GM21390 (cell line): ENCODE data around the gene CENATAC.
A peak's percentile ranks its signal among the peaks of the same experiment; 100 is the strongest.
"Not testable (repeated sequence)": the region's sequence is repeated elsewhere in the genome, so short reads cannot be mapped to it uniquely, and the experiment has no call there.

Source experiments
- ATAC-seq: cut with Tn5 transposase; IDR thresholded peaks from one replicate; pipeline ENCODE4 v1.9.1; 2021; ENCODE audit not compliant: unreplicated experiment

Gene CENATAC

DNA sequence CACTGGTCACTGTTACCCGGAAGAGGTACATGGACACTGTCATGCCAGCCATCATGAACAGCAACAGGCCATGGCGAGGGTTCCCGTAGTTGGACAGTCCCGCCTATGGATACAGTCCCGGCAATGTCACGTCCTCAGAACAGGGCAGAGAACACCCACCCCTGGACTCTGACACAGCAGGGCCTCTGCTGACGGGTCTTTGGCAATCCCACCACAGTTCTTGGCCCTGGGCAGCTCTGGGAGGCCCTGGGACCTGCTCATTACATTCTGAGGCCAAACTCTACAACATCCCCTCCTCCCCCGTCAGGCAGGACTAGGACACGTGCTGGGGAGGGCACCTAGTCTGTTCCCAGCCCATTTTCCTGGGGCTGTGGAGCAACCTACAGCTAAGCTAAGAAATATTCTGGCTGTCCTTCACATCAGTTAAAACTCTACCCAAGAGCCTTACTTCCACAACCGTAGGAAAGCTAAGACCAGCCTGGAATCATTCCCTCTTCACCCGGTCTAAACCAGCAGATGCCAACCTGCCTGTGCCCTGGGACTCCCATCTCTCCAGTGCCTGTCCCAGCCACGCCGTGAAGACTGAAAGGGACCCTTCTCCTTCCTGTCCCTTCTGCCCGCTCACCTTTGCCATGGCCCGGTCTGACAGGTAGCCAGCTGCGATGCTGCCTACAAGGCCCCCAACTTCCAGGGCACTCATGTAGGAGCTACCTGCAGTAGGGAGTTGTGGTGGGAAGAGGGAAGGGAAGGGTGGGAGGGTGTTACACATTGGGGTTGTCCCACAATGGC lies 28.2 kb downstream of the CENATAC start:
- ATAC-seq = no peak

DNA sequence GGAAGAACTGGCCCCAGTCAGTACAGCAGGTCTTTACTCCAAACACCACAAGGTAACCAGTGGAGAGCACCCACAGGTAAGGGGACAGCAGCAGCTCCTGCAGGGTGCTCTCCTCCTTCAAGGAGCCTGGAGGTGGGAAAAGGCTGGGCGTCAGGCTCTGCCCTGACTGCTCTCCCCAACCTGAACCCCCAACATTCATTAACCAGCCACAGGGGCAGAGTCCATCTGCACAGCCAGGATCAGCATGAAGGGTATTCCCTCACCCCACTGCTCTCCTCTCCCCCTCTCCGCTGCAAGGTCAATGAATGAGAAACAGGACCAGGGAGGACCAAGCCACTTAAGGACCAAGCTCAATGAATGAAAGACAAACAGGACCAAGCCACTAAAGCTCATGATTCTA lies 29.0 kb downstream of the CENATAC start:
- no peak for ATAC-seq

DNA sequence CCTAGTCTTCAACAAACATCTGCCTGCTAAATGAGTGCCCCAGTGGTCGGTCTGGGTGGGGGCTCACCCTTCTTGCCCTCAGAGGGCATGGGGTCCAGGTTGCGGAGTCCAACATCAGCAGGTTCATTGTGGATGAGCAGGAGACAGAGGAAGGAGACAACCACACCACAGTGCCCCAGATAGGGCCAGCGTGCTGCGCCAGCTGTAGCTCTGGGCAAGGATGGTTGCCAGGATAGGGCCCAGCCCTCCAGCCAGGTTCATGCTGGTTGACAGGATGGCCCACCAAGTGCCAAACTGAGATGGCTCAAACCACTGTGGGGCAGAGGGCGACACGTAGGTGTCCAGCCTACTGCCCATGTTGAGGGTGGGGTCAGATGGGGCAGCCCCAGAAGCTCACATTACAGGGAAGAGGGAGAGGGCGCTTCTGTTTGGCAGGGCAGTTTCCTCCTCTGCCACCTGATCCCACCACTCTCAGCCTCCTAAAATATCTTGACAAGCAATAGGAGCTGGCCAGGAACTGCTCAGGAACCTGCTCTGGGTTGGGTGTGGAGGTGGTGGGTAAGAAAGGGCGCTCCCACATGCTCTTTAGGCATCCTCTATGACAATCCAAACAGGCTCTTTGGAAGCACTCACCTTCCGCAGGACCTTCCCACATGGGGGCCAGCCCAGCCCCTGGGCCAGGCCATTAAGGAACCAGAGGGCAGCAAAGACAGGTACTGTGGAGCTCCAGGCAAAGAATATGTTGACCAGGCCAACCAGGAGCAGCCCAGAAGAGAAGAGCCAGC lies 29.8 kb downstream of the CENATAC start:
- ATAC-seq = no peak

DNA sequence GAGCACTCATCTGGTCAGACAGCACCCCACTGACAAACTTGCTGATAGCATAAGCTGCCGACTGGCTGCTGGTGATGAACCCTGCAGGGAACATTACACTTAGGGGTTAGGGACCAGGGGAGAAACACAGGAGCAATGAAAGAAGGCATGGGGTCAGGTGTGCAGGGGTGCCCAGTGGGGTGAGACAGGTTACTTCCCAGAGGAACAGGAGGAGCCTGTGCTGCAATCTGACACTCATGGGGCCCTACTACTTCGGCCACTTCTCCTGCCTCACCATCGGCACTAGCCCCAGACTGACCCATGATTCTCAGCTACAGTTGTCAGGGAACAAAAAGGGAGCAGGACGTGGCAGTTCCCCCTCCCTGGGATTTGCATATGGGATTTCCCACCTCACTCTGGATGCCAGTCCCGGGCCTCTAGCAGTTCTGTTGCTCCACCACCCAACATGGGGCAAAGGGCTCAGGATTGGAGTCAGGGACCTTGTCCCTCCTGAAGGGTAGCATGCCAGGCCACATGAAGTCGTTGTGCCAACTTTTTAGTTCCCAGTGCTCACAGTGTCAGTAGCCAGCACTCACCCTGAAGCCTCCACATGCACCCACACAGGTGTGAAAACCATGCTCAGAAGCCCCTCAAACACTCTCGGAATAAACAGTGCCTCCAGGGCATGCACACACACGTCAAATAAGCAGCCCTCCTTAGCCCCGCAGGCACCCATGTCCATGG lies 30.6 kb downstream of the CENATAC start:
- ATAC-seq = no peak

DNA sequence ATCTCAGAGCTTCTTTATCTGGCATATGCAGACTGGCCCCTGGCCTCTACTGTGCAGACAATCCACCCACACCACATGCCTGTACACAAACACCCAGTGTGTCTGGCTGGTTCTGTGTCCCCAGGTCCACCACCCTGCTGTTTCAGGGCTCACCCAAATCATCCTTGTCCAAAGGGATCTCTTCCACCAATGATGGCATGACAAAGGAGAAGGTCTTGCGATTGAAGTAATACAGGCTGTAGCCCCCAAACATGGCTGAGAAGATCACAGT lies 31.1 kb downstream of the CENATAC start:
- no peak for ATAC-seq

DNA sequence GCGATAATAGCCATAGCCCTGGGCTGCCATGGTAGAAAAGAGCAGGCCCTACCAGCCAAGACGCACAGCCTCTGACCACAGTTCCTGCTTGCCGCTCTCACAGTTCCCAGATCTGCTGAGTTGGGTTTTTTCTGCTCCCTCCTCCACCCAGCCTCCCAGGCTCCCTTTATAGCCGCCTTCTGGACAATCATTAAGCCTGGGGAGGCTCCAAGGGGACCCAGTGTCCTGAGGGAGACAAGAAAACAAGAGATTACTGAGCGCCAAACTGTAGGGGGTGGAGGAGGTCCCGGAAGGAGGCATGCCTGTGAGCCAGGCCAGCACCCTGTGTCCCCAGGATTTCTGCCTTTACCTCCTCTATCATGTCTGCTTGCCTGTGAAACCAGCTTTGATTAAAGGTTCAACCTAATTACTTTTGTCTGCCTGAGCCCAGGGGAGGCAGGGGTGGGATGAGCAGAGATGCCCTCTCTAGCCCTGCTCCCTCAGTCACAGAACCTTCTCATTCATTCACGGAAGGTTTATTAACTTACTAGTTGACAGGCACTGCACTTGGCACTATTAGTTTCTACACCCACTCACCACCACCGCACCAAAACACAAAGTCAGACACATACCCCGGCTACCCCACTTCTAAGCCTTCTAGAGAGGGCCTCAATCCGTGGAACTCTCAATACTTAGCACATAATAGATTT lies 31.5 kb downstream of the CENATAC start:
- no peak for ATAC-seq

DNA sequence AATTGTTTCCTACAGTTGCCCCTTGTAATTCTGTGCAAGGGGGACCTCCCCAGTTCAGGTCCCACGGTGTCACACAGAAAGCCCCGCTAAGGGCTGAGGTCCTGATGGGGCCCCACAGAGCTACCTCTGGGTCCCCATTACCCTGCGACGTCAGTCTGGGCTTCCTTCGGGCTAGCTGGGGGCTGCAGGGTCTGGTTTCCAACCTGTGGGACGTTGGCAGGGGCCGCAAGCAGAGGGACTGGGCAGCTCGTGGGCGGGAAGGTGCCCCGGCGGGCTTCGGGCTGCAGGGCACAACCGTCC lies 32.0 kb downstream of the CENATAC start:
- peak; percentile 15 for ATAC-seq

DNA sequence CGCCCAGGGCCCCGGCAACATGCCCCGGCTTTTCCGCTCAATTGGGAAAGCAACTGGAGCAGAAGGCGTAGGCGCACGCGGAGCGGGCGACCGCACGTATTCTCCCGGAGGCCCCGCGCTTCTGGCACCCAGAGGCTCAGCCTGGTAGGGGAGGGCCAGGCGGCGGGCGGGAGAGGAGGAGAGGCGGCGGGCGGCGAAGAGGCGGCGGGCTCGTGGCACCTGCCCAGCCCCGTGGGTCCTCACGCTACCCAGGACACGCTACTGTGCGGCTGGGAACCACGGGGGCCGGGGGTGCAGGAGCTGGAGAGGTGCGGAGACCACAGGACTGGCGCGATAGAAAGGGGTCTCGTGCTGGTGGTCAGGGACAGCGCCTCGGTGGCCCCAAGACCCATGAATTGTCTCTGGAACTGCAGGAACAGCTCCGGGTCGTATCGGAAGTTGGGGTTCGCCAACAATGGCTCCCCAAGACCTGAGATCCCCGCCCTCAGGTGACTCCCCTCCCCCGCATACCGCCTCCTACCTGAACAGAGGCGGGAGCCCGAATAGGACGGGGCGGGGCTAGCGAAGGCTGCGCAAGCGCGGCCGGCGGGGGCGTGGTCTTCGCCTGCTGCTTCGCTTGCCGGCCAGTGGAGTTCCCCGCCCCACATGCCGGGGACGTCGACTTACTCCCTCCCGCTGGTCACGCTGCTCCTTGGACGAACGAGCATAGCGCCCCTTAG lies 32.5 kb downstream of the CENATAC start, which contains the start of gene SLC37A4:
Gene SLC37A4 (minus strand): TSS at position 549 of the 719 bp plus-strand sequence.
- peak; percentile 83 for ATAC-seq

DNA sequence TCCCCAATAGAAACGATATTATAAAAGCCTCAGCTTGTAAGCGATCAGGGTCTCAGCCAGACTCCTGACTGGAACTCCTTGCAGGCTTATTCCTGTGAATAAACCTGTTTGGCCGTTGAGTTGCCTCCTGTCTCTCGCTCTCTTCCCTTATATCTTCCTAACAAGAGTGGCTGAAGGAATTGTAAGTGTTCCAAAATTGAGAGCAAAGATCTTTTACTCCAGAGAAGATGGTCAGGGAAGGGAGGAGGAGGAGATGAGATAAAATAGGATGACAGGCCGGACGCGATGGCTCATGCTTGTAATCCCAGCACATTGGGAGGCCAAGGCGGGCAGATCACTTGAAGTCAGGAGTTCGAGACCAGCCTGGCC lies 34.0 kb downstream of the CENATAC start:
- no peak for ATAC-seq

DNA sequence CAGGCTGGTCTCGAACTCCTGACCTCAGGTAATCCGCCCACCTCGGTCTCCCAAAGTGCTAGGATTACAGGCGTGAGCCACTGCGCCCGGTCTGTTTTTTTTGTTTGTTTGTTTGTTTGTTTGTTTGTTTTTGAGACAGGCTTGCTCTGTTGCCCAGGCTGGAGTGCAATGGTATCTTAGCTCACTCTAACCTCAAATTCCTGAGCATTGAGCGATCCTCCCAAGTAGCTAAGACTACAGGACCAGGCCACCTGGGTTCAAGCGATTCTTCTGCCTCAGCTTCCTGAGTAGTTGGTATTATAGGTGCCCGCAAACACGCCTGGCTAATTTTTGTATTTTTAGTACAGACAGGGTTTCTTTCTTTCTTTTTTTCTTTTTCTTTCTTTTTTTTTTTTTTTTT lies 35.5 kb downstream of the CENATAC start:
- not testable (repeated sequence) for ATAC-seq

DNA sequence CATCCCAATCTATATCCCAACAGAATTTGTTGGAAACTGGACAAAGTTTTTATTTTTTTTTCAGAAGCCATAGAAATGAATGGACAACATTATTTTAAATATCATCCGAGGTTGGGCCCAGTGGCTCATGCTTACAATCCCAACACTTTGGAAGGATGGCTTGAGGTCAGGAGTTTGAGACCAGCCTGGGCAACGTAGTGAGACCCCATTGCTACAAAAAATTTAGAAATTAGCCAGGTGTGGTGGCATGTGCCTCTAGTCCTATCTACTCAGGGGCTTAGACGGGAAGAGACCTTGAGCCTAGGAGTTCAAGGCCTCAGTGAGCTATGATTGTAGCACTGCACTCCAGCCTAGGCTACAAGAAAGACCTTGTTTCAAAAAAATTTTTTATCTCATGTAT lies 36.9 kb downstream of the CENATAC start:
- no peak for ATAC-seq

DNA sequence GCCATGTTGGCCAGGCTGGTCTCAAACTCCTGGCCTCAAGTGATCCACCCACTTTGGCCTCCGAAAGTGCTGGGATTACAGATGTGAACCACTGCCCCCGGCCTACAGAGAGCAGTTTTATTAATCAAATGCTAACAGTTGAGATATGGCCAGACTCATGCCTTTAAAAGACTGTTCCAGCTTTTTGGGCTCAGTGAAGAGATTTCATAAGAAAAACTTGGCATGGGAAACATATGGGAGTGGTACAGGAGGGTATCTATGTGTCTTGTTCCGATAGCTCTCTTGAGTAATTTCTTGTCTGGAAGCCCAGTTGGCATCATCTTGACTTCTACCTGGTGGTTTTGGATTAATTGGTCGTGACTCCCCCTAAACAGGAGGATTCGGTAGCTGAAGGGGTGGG lies 40.9 kb downstream of the CENATAC start:
- no peak for ATAC-seq

DNA sequence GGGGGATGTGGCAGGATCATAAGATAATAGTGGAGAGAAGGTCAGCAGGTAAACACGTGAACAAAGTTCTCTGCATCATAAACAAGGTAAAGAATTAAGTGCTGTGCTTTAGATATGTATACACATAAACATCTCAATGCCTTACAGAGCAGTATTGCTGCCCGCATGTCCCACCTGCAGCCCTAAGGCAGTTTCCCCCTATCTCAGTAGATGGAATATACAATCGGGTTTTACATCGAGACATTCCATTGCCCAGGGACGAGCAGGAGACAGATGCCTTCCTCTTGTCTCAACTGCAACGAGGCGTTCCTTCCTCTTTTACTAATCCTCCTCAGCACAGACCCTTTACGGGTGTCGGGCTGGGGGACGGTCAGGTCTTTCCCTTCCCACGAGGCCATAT lies 41.5 kb downstream of the CENATAC start:
- ATAC-seq = not testable (repeated sequence)

DNA sequence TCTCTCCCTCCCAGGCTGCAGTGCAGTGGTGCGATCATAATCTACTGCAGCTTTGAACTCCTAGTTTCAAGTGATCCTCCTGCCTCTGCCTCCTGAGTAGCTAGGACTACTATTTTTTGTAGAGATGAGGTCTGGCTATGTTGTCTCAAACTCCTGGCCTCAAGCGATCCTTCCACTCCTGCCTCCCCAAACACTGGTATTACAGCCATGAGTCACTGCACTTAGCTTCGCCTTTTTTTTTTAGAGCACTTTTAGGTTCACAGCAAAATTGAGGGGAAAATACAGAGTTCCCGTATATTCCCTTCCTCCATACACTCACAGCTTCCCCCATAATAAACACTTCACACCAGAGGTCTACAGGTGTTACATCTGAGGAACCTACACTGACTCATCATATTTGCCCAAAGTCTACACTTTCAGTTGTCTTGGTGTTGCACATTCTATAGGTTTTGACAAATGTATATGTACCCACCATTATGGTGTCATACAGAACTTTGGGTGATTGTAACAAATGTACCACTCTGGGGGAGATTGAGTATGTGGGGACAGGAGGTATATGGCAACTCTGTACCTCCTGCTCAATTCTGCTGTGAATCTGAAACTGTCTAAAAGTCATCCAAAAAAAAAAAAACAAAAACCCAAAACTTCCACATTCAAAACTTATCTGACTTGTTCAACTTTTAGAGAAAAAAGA lies 44.0 kb downstream of the CENATAC start:
- ATAC-seq = no peak

DNA sequence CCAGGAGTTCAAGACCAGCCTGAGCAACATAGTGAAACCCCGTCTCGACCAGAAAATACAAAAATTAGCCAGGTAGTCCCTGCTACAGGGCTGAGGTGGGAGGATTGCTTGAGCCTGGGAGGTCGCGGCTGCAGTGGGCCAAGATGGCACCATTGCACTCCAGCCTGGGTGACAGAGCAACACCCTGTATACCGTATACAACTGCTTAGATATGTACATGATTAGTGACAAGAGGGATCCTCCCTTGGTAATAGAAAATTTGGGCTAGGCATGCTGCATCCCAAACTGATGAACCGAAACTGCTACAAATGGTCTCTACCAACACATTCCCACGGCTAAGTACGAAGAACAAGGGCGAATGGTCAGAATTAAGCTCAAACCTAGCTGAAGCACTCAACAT lies 45.0 kb downstream of the CENATAC start:
- ATAC-seq = no peak

DNA sequence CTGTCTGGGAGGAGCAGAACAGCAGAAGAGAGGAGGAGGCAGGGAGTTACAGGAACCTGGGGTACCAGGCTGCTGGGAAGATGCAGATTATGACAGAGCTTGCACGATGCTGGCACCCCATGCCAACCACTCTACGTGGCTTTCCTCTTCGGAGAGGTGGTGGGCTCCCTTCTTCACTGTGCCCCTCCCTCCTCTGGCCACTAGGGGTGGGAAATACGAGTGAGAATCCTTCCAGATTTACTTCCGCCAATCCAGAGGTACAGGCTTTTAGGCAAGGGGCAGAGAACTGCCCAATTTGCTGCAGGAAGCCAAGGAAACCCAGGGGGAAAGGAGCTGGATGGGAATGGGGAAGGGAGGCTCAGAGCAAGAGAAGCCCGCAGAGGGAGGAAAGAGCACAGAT lies 46.8 kb downstream of the CENATAC start:
- no peak for ATAC-seq

DNA sequence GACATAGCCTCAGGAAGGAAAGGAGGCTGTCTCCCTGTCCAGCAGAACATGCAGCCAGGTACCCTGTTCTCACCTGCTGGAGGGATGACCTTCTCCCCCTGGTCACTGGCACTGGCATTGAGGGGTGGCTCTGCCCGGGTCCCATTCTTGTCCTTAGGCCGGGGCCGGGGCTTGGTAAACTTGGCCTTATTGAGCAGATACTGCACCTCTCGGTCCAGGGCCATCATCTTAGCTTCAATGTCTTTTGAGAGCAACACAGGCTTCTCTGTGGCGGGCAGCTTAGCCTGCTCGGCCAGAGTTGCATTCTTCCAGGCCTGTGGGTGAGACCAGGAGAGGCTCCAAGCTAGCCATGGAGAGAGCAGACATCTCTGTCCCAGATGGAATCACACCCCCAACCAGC lies 48.6 kb downstream of the CENATAC start:
- ATAC-seq = no peak

DNA sequence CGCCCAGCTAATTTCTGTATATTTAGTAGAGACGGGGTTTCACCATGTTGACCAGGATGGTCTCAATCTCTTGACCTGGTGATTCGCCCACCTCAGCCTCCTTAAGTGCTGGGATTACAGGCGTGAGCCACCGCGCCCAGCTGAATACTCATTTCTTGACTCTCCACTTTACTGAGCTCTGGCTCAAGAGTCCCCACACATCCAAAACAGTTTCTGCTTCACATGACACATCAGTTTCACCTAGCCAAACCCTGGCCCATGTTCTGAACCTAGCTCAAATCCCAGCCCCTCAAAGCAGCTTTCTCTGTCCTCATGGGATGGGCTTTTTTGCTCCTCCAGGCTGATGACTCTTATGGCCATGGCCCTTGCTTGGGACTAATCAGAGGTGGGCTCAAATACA lies 49.3 kb downstream of the CENATAC start:
- no peak for ATAC-seq

DNA sequence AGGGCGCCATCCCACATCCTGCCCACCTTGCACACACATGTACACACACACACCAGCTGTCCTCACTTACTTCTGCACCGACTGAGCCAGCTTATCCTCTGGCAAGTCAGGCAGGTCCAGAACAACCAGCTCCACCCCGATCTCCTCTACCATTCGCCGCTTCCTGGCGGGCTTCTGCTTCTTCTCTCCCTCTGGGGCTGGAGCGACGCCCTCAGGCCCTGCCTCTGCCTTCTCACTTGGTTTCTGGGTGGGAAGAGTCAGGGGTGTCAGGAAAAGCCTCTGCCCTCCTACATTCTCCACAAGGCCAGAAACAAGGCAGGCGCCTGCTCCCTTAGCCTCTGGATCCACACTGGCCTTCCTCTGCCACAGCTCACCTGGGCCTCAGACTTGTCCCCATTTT lies 50.7 kb downstream of the CENATAC start:
- no peak for ATAC-seq

DNA sequence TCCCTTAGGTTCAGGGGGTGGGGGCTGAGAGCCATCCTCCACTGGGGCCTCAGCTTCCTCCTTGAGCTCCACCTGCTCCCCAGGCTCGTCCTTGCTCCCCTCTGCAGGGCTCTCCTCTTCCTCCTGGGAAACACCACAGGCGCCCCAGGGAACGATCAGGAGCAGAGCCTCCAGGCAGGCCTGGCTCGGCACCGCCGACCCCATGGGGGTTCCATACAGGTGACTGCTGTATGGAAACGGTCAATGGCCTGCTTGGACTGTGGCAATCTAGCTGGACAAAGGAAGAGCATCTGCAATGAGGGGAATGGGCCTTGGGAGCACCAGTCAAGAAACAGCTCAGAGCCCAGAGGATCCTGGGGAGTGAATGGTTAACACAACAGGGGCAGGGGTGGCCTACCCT lies 51.1 kb downstream of the CENATAC start:
- ATAC-seq = no peak
